ENCODE measurements around the gene PRSS22.

- TF ChIP-seq CTCF (IDR thresholded peaks at IDR 0.05) (no peak), POLR2A (IDR thresholded peaks at IDR 0.05) (no peak)
These were observed 41.0 kb upstream of the PRSS22 start for GRCh38 chr16:2898831-2899563.
